K562 (cell line): ENCODE data around the gene PRR15L. TPM values are rescaled to one million over a fixed set of nuclear protein-coding genes. Genes with fewer than 3 reads are reported as not detected.

Source experiments
- ATF6 ChIP-seq: sonication (generic); formaldehyde crosslinking; IDR thresholded peaks from 2 replicates; pipeline ENCODE4 v1.4.0; 2020; ENCODE audit warnings: mild to moderate bottlenecking, missing genetic modification reagents
- BHLHE40 ChIP-seq: IDR thresholded peaks from 2 replicates; pipeline ENCODE4 v1.6.1; 2011; ENCODE audit warnings: low read length, improper control_type of control experiment
- CTCF ChIP-seq, 3 experiments: IDR thresholded peaks in 2 of 3; conservative IDR thresholded peaks in 1 of 3; 2 replicates each; pipeline ENCODE4 v1.5.1; 2011 to 2012; ENCODE audit warnings: low read length in 3 of 3, mild to moderate bottlenecking in 3 of 3, control low read depth in 2 of 3, improper control_type of control experiment in 1 of 3, inconsistent platforms in 1 of 3, low read depth in 1 of 3, mixed read lengths in 1 of 3, moderate library complexity in 1 of 3; ENCODE audit not compliant: insufficient read depth in 2 of 3
- DACH1 ChIP-seq: fragments of 450-650 bp; IDR thresholded peaks from 2 replicates; pipeline ENCODE4 v1.6.1; 2018; ENCODE audit not compliant: partially characterized antibody
- E2F1 ChIP-seq: sonication (generic); formaldehyde crosslinking; IDR thresholded peaks from 2 replicates; pipeline ENCODE4 v1.8.1; 2023; ENCODE audit warnings: mild to moderate bottlenecking, missing genetic modification reagents, moderate library complexity
- EHMT2 ChIP-seq: fragments of 450-650 bp; IDR thresholded peaks from 2 replicates; pipeline ENCODE4 v1.6.1; 2018; ENCODE audit warnings: antibody characterized with exemption
- EP400 ChIP-seq: fragments of 450-650 bp; IDR thresholded peaks from 2 replicates; pipeline ENCODE4 v1.6.1; 2017; ENCODE audit warnings: antibody characterized with exemption, mild to moderate bottlenecking, moderate library complexity
- FOXK2 ChIP-seq, 2 experiments: fragments of 450-650 bp; IDR thresholded peaks in 1 of 2; conservative IDR thresholded peaks in 1 of 2; 2 replicates each; pipeline ENCODE4 v1.6.1; 2016; ENCODE audit warnings: low read depth in 2 of 2, mild to moderate bottlenecking in 1 of 2
- FUS ChIP-seq: fragments of 200-400 bp; formaldehyde crosslinking; optimal IDR thresholded peaks from 2 replicates; pipeline ENCODE3; 2017; ENCODE audit warnings: low read depth, low read length
- KHSRP ChIP-seq: fragments of 450-650 bp; IDR thresholded peaks from 2 replicates; pipeline ENCODE4 v1.6.1; 2017
- MCM3 ChIP-seq: fragments of 450-650 bp; IDR thresholded peaks from 2 replicates; pipeline ENCODE4 v1.6.1; 2016
- NCOA6 ChIP-seq: fragments of 450-650 bp; IDR thresholded peaks from 2 replicates; pipeline ENCODE4 v1.6.1; 2017; ENCODE audit warnings: mild to moderate bottlenecking
- RHOXF2B ChIP-seq: fragments of 250-450 bp; sonication (Bioruptor Pico); conservative IDR thresholded peaks from 2 replicates; pipeline ENCODE4 v1.5.1; 2021
- RNF2 ChIP-seq: sonication (generic); IDR thresholded peaks from 2 replicates; pipeline ENCODE4 v1.6.1; 2016
- SETDB1 ChIP-seq: IDR thresholded peaks from one replicate; pipeline ENCODE4 v1.6.1; 2012; ENCODE audit warnings: low read length, control low read depth, inconsistent platforms
- SNRNP70 ChIP-seq: fragments of 200-400 bp; formaldehyde crosslinking; optimal IDR thresholded peaks from 2 replicates; pipeline ENCODE3; 2017; ENCODE audit warnings: low read depth, low read length
- TCF7 ChIP-seq: sonication (generic); IDR thresholded peaks from 2 replicates; pipeline ENCODE4 v1.6.1; 2016; ENCODE audit warnings: antibody characterized with exemption, borderline replicate concordance
- TCFL5 ChIP-seq: fragments of 250-450 bp; sonication (Bioruptor Pico); conservative IDR thresholded peaks from 2 replicates; pipeline ENCODE4 v1.6.1; 2021; ENCODE audit warnings: mild to moderate bottlenecking, moderate library complexity, matching md5 sums
- TGIF2 ChIP-seq: sonication (generic); formaldehyde crosslinking; IDR thresholded peaks from 2 replicates; pipeline ENCODE4 v1.8.1; 2022; ENCODE audit warnings: mild to moderate bottlenecking, missing genetic modification reagents, moderate library complexity
- TRIM28 ChIP-seq: fragments of 450-650 bp; IDR thresholded peaks from 2 replicates; pipeline ENCODE4 v1.6.1; 2017
- XRCC3 ChIP-seq: fragments of 450-650 bp; IDR thresholded peaks from 2 replicates; pipeline ENCODE4 v1.6.1; 2017; ENCODE audit warnings: mild to moderate bottlenecking, moderate library complexity
- ZEB2 ChIP-seq: fragments of 450-650 bp; IDR thresholded peaks from 2 replicates; pipeline ENCODE4 v1.6.1; 2016
- ZNF436 ChIP-seq: fragments of 250-450, 450-650 bp; sonication (Bioruptor Pico); formaldehyde crosslinking; IDR thresholded peaks from 2 replicates; pipeline ENCODE4 v1.7.0; 2020; ENCODE audit warnings: mild to moderate bottlenecking
- ZNF57 ChIP-seq: fragments of 450-650 bp; formaldehyde crosslinking; IDR thresholded peaks from 2 replicates; pipeline ENCODE4 v1.4.0; 2020; ENCODE audit warnings: mild to moderate bottlenecking, moderate library complexity
- ZNF740 ChIP-seq, 3 experiments: fragments of 200-800 bp in 1 of 3; sonication (Bioruptor generic) in 1 of 3; sonication (generic) in 1 of 3; formaldehyde crosslinking in 1 of 3; IDR thresholded peaks; 2 replicates each; pipeline versions ENCODE4 v1.6.1 to v1.8.0; 2016 to 2022; ENCODE audit warnings: mild to moderate bottlenecking in 2 of 3, missing compliant biosample characterization in 2 of 3, missing genetic modification characterization in 2 of 3, missing genetic modification reagents in 1 of 3
- ZNF764 ChIP-seq: fragments of 250-450 bp; sonication (Bioruptor Pico); IDR thresholded peaks from 2 replicates; pipeline ENCODE4 v1.4.0; 2020; ENCODE audit warnings: low read depth, mild to moderate bottlenecking, moderate library complexity
- polyA plus RNA-seq, 8 experiments: library from polyadenylated mRNA; depleted of rRNA in 4 of 8; stranded (reverse) in 5 of 8; unstranded in 3 of 8; fragments of >200 nt; fragmentation: Nextera tagmentation in 2 of 8; fragmentation: Illumina TruSeq in 1 of 8; extraction: Ambion mirVana in 2 of 8; extraction: Trizol in 1 of 8; gene quantifications; 2 replicates each; pipeline versions ENCODE4 v1.2.1 to v1.2.3, GENCODE V29; 2011 to 2014; ENCODE audit warnings: inconsistent platforms in 1 of 8, missing spikeins in 1 of 8
- total RNA-seq, 7 experiments: library from RNA; depleted of rRNA in 6 of 7; stranded (reverse); fragments of >200 nt in 6 of 7; fragmentation: Illumina TruSeq in 2 of 7; extraction: Trizol in 2 of 7; gene quantifications; 2 replicates each; pipeline versions ENCODE4 v1.2.1 to v1.2.3, GENCODE V29; 2011 to 2021; ENCODE audit warnings: low replicate concordance in 1 of 7

The PRR15L gene
- total and polyA plus RNA-seq, 9 of the 15 experiments (the other 6 are each of a cell fraction or from before 2014, with no cell fraction given), result 0.03 TPM; not detected in 8

- TF ChIP-seq SNRNP70 (no peak), RNF2 (peak; percentile 92), CTCF (IDR thresholded peaks at IDR 0.05 in 2 of 3, conservative IDR thresholded peaks at IDR 0.05 in 1 of 3; ENCODE audit: insufficient read depth in 2 of 3, low read depth in 1 of 3, low read length in 3 of 3) (peak; percentile 98 to 99 (median 98)), SETDB1 (no peak), EP400 (peak; percentile 98), EHMT2 (no peak), ZEB2 (no peak), E2F1 (CRISPR knock-in tag) (peak; percentile 89), ZNF436 (CRISPR knock-in tag) (no peak), FOXK2 (conservative IDR thresholded peaks at IDR 0.05 in 1 of 2, IDR thresholded peaks at IDR 0.05 in 1 of 2; ENCODE audit: low read depth in 2 of 2) (peak; percentile 49 to 58; a peak in 2 of 4 replicates), RHOXF2B (CRISPR knock-in tag) (no peak), MCM3 (no peak), TGIF2 (CRISPR knock-in tag) (no peak), ZNF57 (no peak), KHSRP (no peak), FUS (no peak), ZNF764 (CRISPR knock-in tag) (no peak), DACH1 (no peak), ATF6 (CRISPR knock-in tag) (peak; percentile 84), ZNF740 (CRISPR knock-in tag; IDR thresholded peaks at IDR 0.05) (peak; percentile 94), ZNF740 (tag; IDR thresholded peaks at IDR 0.05) (peak in 1 of 2 experiments; percentile 91; a peak in 2 of 4 replicates), TCF7 (no peak), TCFL5 (CRISPR knock-in tag) (no peak), XRCC3 (no peak), BHLHE40 (peak; percentile 90), NCOA6 (no peak), TRIM28 (no peak)
Observed at GRCh38 chr17:47970725-47971499, 13.2 kb upstream of the PRR15L start, which contains the start of gene CDK5RAP3 (continued).
